Mesenteric fat pad (tissue), 1 donor: Measurements from ENCODE around the gene TARBP1. TPM values are rescaled to one million over a fixed set of nuclear protein-coding genes. Genes with fewer than 3 reads are reported as not detected.
"Not testable (repeated sequence)": the region's sequence is repeated elsewhere in the genome, so short reads cannot be mapped to it uniquely, and the experiment has no call there.

Experiments used
- DNase-seq: peaks from one replicate; pipeline ENCODE4 v3.0.0-alpha.2; 2020; ENCODE audit warnings: low spot score
- long read RNA-seq: library from polyadenylated mRNA; unstranded; transcript quantifications from one replicate; pipeline ENCODE4 v2.0.0, GENCODE V29; 2020
- total RNA-seq: library from RNA; stranded (reverse); fragmentation: NEBNext Ultra II Directional; extraction: Animal tissue kit (Norgen Biotek cat#: 25700); gene quantifications from one replicate; pipeline ENCODE4 v1.2.1, GENCODE V29; 2021
- donor health status: DM: yes; HTN: yes; CAD: no.

TARBP1 gene, protein sequence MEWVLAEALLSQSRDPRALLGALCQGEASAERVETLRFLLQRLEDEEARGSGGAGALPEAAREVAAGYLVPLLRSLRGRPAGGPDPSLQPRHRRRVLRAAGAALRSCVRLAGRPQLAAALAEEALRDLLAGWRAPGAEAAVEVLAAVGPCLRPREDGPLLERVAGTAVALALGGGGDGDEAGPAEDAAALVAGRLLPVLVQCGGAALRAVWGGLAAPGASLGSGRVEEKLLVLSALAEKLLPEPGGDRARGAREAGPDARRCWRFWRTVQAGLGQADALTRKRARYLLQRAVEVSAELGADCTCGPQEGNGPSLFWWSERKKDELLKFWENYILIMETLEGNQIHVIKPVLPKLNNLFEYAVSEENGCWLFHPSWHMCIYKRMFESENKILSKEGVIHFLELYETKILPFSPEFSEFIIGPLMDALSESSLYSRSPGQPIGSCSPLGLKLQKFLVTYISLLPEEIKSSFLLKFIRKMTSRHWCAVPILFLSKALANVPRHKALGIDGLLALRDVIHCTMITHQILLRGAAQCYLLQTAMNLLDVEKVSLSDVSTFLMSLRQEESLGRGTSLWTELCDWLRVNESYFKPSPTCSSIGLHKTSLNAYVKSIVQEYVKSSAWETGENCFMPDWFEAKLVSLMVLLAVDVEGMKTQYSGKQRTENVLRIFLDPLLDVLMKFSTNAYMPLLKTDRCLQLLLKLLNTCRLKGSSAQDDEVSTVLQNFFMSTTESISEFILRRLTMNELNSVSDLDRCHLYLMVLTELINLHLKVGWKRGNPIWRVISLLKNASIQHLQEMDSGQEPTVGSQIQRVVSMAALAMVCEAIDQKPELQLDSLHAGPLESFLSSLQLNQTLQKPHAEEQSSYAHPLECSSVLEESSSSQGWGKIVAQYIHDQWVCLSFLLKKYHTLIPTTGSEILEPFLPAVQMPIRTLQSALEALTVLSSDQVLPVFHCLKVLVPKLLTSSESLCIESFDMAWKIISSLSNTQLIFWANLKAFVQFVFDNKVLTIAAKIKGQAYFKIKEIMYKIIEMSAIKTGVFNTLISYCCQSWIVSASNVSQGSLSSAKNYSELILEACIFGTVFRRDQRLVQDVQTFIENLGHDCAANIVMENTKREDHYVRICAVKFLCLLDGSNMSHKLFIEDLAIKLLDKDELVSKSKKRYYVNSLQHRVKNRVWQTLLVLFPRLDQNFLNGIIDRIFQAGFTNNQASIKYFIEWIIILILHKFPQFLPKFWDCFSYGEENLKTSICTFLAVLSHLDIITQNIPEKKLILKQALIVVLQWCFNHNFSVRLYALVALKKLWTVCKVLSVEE (N-terminal part only)
- 19.4 TPM for total RNA-seq
- long read RNA-seq, partial matches to known transcripts, result 1 of 2 reads
- long read RNA-seq, other reads (novel, unspliced or antisense), result 1 of 2 reads

DNA sequence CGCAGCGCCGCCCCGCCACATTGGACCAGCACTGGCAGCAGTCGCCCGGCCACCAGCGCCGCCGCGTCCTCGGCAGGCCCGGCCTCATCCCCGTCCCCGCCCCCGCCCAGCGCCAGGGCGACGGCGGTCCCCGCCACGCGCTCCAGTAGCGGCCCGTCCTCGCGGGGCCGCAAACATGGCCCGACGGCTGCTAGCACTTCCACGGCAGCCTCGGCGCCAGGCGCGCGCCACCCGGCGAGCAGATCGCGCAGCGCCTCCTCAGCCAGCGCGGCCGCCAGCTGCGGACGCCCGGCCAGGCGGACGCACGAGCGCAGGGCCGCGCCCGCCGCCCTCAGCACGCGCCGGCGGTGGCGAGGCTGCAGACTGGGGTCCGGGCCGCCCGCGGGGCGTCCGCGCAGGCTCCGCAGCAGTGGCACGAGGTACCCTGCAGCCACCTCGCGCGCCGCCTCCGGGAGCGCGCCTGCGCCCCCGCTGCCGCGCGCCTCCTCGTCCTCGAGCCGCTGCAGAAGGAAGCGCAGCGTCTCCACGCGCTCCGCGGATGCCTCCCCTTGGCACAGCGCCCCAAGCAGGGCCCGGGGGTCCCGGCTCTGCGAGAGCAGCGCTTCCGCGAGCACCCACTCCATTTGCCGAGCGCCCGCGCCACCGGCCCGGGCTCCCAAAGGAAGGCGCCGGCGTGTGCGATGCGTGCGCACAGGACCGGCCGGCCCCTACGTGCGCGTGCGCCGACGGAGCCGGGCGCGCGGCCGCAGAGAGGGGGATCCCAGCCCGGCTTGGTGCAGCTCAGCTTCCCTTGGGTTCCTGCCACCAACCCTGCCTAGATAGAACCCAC is at the start of gene TARBP1:
Gene TARBP1 (minus strand): TSS at position 699 of the 829 bp plus-strand sequence. CDS start 76 bp downstream, at position 623.
- peak; percentile 92 for DNase-seq

DNA sequence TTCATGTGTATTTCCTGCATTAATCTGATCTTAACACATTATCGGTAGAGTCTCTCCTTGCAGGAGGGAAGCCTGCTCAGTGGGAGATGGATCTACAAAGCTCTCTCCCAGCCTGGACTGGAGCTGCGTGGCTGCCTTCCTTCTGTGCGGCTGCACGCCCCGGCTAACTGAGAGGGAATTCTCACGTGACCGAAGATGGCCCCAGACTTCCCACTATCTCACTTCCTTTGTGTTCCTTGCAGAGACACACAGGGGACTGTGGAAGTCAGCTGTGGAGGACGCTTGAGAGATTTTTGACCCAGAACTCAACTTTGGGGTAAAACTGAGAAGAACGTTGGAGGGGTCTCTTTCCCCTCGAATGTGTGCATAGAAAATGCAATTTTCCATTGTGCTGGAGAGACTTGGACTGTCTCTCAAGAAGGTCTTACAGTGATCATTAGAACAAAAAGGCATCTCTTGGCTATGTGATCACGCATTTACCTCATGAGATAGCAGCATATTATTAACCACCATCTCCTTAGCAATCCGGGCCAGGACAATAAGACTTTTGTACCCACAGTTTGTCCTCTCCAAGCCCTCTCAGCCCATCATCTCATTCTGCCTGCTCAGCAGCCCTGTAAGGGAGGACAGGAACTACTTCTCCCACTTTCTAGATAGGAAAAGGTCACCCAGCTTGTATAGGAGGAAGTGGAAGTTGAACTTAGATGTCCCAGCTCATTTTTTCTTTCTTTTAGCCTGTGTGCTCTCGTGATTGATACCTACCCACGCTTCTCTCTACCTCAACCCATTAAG is 49.3 kb upstream of the TARBP1 start:
- no peak for DNase-seq

DNA sequence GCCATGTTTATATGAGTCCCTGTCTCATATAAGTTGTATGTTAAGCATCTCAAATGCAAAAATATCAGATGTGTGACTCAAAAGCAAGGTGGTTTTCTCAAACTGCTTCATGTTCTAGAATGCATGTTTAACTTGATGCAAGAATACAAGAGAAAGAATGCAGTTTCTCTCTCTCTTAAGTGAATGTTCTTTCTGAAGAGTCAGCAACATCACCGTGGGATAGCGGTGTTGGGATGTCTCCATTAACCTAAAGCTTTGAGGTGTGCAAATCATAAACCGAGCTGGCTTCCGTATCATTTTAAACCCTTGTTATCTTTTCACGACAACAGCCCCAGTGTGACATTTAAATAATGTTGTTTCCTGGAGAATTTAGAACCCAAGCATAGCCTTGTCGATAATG is 48.4 kb upstream of the TARBP1 start:
- DNase-seq, result no peak

DNA sequence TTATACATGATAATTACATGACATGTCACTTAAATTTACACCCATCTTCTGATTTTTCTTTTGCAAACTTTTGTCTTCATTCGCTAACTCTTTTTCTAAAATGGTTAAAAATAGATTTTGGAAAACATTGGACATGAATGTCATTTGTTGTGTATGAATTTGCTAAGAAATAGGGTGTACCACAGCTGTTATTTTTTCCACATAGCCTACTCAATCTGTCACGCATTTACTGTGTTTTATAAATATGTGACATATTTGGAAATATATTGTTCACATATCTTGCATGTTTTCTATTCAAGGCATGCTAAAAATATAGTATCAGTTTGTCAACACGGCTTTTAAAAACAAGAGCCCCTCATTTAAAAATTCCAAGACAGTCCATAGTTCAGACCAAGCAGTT is 47.9 kb upstream of the TARBP1 start:
- no peak for DNase-seq

DNA sequence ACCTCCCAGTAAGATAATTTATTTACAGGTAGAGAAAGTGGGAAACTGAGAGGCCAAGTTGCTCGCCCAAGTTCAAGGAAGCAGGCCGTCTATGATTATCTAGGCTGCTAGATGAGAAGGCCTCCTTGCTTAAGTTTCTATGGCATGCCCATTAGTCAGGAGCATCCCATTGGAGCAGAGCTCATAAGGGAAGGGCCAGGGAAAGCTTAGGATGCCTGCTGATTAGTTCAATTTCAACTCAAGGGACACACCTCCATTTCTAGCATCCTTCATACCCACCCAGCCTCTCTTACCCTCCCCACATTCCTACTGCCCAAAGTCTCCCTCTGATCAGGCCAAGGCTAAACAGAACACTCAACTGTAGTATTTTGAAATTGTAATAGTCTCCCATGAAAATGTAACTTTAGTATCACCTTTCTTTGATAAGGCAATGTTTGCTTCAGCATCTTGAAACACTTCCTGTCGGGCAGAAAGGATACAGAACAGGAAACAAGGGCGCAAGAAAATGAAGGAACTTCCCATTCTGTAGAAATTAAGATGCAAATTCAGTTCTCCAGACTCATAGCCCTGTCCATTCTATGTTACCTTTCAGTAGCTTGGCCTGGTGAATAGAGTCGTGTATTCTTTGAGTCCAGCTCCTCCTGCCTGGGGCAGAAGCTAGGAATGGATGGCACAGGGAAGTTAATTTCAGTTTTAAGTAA is 46.3 kb upstream of the TARBP1 start:
- no peak for DNase-seq

DNA sequence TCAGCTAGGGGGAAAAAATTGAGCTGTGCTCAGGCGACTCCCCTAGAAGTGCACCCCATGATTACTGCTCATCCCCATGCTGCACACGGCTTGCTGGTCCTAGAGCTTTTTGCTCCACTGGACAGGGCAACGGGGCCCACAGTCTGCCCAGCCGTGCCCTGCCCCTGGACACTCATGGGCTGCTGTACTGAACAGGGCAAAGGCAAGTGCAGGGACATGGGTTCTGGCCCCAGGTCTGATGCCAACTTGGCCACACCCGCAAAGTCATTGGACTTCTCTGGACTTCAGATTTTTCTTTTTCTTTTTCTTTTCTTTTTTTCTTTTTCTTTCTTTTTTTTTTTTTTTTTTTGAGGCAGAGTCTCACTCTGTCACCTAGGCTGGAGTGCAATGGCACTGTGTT is 42.9 kb upstream of the TARBP1 start:
- DNase-seq, result no peak

DNA sequence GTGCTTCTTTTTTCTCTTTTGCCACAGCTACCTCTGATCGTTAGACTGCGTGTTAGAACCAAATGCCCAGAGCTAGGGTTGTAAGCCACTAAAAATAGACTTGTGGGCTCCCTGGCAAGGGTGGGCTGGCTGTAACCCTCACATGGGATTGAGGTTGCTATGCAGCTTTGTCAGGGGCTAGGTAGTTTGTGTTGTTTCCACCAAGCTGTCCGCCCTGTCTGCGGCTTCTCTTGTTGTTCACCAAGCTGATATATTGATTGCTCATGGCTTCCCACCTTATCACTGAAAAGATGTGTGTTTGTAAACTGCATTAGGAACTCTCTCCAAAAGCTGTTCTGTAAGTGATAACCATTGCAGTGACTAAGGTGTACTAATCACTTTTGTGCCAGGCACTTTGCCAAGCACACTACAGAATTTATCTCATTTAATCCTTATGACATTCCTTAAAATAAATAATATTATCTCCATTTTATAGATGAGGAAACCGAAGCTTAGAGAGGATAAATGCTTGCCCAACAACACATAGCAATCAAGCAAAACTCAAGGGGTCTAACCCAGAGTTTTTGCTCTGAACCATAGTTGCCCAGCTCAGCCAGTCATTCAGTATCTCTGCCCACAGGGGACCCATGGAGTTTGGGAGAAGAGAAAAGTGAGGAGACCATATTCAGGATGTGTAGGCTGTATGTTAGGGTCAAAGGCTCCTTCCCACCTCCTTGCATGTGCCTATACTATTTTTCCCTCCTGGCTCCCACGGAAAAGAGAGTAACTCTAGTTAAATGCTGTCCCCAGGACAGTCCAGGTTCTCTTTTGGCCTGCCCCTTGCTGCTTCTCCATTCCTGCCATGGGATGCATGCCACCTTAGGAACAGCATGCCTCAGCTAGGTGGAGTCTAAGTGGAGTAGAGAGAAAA is 42.2 kb upstream of the TARBP1 start:
- DNase-seq, result no peak

DNA sequence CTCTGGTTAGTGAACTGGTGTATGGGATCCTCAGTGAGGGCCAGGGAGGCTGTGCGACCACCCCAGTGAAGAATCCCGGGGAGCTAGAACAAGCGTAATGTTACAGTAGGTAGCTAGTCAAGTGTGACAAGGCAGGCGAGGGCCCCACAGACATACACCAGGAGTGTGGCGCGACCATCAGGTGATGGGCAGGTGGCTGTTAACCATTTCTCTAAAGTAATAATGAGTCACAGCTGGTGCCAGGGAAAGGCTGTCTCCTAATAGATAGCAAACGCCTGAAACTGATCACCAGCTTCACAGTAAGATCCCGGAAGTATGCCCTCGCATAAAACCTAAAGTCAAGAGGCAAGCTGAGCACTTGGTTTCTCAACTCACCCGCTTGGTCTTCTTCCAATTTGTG is 40.5 kb upstream of the TARBP1 start:
- DNase-seq, result no peak

DNA sequence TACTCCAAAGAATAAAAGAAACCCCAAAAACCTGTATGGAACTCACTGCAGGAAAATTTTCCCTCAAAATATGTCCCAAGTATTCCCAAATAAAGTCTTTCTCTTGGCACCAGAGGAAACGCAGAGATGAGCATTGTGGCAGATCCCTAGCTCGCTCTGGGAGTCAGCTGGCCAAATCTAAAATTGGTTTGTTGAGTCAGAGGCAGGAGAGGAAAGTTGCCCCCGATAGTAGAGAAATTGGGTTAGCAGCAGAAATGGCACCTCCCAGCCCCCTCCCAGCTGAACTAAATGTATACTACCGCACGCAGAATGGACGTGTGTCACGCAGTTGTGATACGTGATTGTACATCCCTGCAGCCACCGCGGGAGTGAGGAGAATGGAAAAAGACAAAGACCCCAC is 39.9 kb upstream of the TARBP1 start:
- DNase-seq, result no peak

DNA sequence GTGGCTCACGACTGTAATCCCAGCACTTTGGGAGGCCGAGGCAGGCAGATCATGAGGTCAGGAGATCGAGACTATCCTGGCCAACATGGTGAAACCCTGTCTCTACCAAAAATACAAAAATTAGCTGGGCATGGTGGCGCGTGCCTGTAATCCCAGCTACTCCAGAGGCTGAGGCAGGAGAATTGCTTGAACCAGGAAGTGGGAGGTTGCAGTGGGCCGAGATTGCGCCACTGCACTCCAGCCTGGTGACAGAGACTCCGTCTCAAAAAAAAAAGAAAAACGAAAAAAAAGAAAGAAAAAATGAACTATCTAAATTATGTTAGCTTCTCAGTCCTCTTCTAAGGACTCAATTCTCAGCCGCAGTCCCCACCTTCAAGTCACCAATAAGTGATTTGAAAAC is 39.1 kb upstream of the TARBP1 start:
- DNase-seq, result not testable (repeated sequence)

DNA sequence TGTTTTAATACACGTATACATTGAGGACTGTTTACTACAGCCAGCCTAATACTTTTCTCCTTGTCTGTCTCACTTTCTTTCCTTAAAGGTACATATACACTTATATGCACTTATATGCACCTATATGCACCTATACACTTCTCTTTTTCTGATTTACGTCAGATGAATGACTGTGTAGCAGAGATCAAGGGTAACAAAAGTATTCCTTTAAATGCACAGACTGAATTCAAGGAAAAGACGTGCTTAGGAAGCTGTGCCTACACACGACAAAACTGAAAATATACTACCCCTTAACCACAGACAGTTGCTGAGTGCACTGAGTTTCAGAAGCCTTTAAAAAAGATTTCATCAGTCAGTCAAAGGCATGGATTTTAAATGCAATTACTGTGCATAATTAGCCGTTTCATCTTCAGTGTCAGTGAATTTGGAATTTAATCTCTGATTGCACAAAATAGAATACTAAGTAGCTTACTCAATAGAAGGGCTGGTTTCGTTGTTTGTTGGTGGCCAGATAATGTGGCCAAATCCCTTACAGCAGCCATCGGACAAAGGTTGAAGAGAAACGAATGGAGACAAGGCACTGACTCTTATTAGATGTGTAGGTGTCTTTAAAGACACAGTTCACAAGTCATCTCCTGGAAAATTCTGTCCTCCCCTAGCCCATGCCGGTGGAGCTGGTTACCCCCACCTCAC is 38.3 kb upstream of the TARBP1 start:
- DNase-seq, result no peak

DNA sequence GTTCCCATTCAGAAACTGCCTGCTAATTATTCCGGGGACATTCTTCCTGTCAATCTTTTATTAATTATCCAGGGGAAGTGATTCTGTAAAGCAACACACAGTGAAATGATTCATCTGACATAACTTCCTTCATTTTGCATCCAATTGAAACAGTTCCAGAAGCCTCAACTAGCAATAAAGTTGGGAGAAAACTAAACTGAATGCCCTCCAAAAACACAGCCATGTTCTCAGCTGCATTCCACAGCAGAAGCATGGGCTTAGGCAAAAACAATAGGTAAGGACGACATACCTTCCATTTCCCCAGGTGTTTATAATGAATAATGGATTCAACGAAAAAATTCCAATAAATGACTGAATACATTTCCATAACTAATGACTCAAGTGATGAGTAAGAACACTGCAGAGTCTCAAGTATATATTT is 36.9 kb upstream of the TARBP1 start:
- DNase-seq, result no peak

DNA sequence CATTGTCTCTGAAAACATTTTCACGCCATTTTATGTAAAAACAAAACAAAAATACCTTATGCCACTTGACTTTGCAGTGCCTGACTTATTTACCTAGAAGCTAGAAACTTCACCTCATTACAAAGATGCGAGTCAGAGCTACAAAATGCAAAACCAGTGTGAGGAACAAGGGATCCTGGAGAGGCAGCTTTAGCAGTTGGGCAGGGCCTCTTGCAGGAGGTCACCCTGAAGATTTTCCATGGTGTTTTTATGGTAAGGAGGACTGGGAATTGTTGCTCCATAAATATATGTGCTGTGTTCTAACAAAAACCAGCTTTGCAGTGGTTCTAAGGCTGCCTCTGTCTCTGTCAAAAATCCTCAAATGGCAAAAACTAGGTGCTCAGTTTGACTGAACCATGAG is 36.4 kb upstream of the TARBP1 start:
- DNase-seq, result no peak

DNA sequence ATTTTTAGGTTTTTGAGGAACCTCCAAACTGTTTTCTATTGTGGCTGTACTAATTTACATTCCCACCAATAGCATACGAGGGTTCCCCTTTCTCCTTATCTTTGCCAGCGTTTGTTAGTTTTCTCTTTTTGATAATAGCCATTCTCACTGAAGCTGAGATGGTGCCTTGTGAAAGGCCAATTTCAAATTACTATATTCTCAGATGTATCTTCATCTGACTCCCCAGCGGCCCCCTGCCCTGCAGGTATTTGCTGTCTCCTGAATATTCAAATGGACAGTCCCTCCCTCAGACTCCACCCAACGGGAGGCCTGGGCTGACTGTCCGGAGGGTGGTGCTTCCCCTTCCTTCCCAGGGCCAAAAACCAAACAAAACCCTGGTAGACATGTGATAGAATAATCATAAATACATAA is 33.5 kb upstream of the TARBP1 start:
- DNase-seq, result no peak

DNA sequence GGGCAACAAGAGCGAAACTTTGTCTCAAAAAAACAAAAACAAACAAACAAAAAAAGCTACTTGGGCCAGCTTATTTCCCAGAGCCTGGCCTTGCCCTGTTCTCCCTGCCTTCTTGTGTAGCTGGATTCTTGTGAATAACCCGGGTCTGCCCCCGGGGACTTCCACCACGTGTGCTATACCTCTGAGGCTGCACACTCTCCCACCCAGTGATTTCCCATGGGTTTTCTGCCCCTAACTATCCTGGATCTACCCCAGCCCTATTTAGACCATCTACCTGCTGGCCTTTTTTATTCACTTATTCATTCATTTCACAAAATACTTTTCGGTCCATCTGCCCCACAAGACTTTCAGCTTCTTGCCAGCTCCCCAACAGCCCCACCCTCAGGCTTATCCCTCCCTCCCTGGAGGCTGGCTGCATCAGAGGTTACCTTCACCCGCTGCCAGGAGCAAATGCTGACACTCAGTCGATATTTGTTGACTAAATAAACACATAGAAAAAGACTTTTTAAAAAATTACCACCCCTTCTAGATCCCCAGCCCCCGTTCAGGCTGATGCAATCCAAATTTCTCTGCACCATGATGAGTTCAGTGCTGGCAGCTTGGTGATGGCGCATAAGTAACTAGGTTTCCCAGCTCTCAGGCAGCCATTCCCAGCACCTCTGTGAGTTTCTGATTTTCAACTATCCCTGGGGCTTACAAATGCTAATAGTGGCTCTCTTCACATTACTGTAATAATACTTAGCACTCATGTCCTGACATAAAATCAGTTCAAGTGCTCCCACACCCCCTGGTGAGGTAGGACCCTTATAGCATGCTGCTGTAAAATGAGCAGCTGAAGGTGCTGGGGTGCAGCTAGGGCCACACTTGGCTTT is 30.7 kb upstream of the TARBP1 start:
- DNase-seq, result no peak
